HepG2 (cell line): Measurements from ENCODE around the gene LIMS2. TPM values are rescaled to one million over a fixed set of nuclear protein-coding genes. Genes with fewer than 3 reads are reported as not detected.

Source experiments
- AGO1 ChIP-seq: fragments of 200-400 bp; formaldehyde crosslinking; IDR thresholded peaks from 2 replicates; pipeline ENCODE4 v1.6.1; 2017; ENCODE audit warnings: mild to moderate bottlenecking, low read depth, low read length, moderate library complexity; ENCODE audit not compliant: poor library complexity, severe bottlenecking
- ARHGAP35 ChIP-seq: sonication (generic); formaldehyde crosslinking; IDR thresholded peaks from 2 replicates; pipeline ENCODE4 v1.9.0; 2022; ENCODE audit warnings: mild to moderate bottlenecking, inconsistent platforms, moderate library complexity, missing genetic modification reagents, borderline replicate concordance
- CREM ChIP-seq, 2 experiments: sonication (generic) in 1 of 2; formaldehyde crosslinking in 1 of 2; IDR thresholded peaks; 2 replicates each; pipeline versions ENCODE4 v1.4.0 to v1.6.1; 2016 to 2020; ENCODE audit warnings: antibody characterized with exemption in 1 of 2, mild to moderate bottlenecking in 1 of 2, missing genetic modification reagents in 1 of 2
- GFI1 ChIP-seq: sonication (generic); formaldehyde crosslinking; IDR thresholded peaks from 2 replicates; pipeline ENCODE4 v1.5.0; 2020; ENCODE audit warnings: missing genetic modification reagents, mild to moderate bottlenecking, borderline replicate concordance
- JDP2 ChIP-seq: sonication (generic); formaldehyde crosslinking; IDR thresholded peaks from 2 replicates; pipeline ENCODE4 v1.8.1; 2022; ENCODE audit warnings: missing genetic modification reagents, borderline replicate concordance
- JUND ChIP-seq: sonication (generic); formaldehyde crosslinking; IDR thresholded peaks from 2 replicates; pipeline ENCODE4 v1.8.0; 2022; ENCODE audit warnings: mild to moderate bottlenecking, missing genetic modification reagents
- KDM6A ChIP-seq: IDR thresholded peaks from 2 replicates; pipeline ENCODE4 v1.6.1; 2016; ENCODE audit warnings: low read depth
- MED1 ChIP-seq: sonication (generic); formaldehyde crosslinking; IDR thresholded peaks from 2 replicates; pipeline ENCODE4 v1.4.0; 2020; ENCODE audit warnings: missing genetic modification reagents
- MEIS1 ChIP-seq: sonication (generic); formaldehyde crosslinking; IDR thresholded peaks from 2 replicates; pipeline ENCODE4 v1.9.0; 2021; ENCODE audit warnings: mild to moderate bottlenecking, missing genetic modification reagents, moderate library complexity, borderline replicate concordance
- SMARCE1 ChIP-seq: fragments of 450-650 bp; IDR thresholded peaks from 2 replicates; pipeline ENCODE4 v1.6.1; 2017; ENCODE audit warnings: borderline replicate concordance
- ZNF780A ChIP-seq: sonication (generic); formaldehyde crosslinking; IDR thresholded peaks from 2 replicates; pipeline ENCODE4 v1.8.0; 2022; ENCODE audit warnings: mild to moderate bottlenecking, missing genetic modification reagents, moderate library complexity
- ZNF782 ChIP-seq: sonication (generic); formaldehyde crosslinking; IDR thresholded peaks from 2 replicates; pipeline ENCODE4 v1.4.0; 2020; ENCODE audit warnings: missing genetic modification reagents, mild to moderate bottlenecking, borderline replicate concordance
- polyA plus RNA-seq, 8 experiments: library from polyadenylated mRNA; depleted of rRNA in 3 of 8; stranded (reverse) in 7 of 8; unstranded in 1 of 8; fragments of >200 nt; fragmentation: Illumina TruSeq in 4 of 8; extraction: Trizol in 4 of 8; gene quantifications; 2 replicates each; pipeline versions ENCODE4 v1.2.1 to v1.2.3, GENCODE V29; 2011 to 2016; ENCODE audit warnings: low read depth in 4 of 8, missing spikeins in 1 of 8, mixed read lengths in 1 of 8; ENCODE audit not compliant: insufficient read depth in 1 of 8
- total RNA-seq, 5 experiments: library from RNA; depleted of rRNA; stranded (reverse); fragments of >200 nt; fragmentation: Illumina TruSeq; extraction: Trizol; gene quantifications; 2 replicates each; pipeline ENCODE4 v1.2.3, GENCODE V29; 2016; ENCODE audit warnings: low read depth in 1 of 5
- TF ChIP-seq, protein P1 (sequence below), 2 experiments: sonication (generic) in 1 of 2; formaldehyde crosslinking in 1 of 2; IDR thresholded peaks; 2 replicates each; pipeline versions ENCODE4 v1.6.1 to v1.9.0; 2014 to 2022; ENCODE audit warnings: antibody characterized with exemption in 1 of 2, borderline replicate concordance in 1 of 2, inconsistent platforms in 1 of 2, low read depth in 1 of 2, missing genetic modification reagents in 1 of 2
- TF ChIP-seq, protein P2 (sequence below): sonication (generic); formaldehyde crosslinking; IDR thresholded peaks from 2 replicates; pipeline ENCODE4 v1.4.0; 2020; ENCODE audit warnings: mild to moderate bottlenecking, missing genetic modification reagents
- TF ChIP-seq, protein P3 (sequence below): sonication (generic); formaldehyde crosslinking; IDR thresholded peaks from 2 replicates; pipeline ENCODE4 v1.5.0; 2020; ENCODE audit warnings: mild to moderate bottlenecking, low read depth, missing genetic modification reagents, borderline replicate concordance
- TF ChIP-seq, protein P4 (sequence below): sonication (generic); formaldehyde crosslinking; conservative IDR thresholded peaks from 2 replicates; pipeline ENCODE4 v1.4.0; 2020; ENCODE audit warnings: mild to moderate bottlenecking, missing genetic modification reagents, moderate library complexity

Gene LIMS2
- total and polyA plus RNA-seq, 2 of the 13 experiments (the other 11 are each of a cell fraction or from before 2014, with no cell fraction given), result 1.0 to 1.9 TPM

DNA sequence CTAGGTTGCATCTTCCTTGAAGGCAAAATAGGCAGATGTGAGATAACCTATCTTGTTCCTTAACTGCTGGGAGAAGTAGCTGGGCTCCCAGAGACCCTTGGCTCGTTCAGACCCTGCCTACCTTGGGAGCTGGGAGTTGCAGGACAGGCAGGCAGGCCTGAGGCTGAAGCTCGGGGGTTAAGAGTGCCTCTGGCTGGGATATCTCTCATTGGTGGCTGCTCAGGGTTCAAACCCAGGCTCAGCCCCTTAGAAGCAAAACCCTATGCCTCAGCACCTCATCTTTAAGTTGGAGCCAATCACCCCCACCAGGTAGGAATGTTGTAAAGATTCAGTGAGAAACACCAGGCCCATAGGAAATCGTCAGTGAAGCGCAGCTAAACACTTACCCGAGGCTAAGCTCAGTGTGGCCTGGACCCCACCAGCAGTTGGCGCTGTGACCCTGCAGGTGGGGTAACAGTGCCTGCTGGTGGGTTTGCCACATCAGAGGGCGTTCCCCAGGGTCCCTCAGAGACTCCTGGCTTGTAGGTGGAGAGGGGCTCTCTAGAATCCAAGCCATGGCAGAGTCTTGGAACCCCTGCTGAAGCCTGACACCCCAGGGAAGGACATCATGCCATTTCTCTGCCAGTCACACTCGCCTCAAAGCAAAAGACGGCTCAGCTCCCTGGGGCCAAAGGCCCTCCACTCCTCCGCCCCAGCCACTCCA is 84.0 kb downstream of the LIMS2 start (continued):
- TF ChIP-seq ZNF780A (CRISPR knock-in tag) (no peak), GFI1 (CRISPR knock-in tag) (no peak), AGO1 (no peak), ZNF782 (CRISPR knock-in tag) (no peak), KDM6A (CRISPR knock-in tag) (no peak), MEIS1 (CRISPR knock-in tag) (no peak), MED1 (CRISPR knock-in tag) (peak; percentile 36; the same call in 1 of the 2 replicates), JDP2 (no peak), JUND (CRISPR knock-in tag) (no peak), SMARCE1 (no peak), CREM (IDR thresholded peaks at IDR 0.05) (no peak), CREM (CRISPR knock-in tag; IDR thresholded peaks at IDR 0.05) (no peak), ARHGAP35 (CRISPR knock-in tag) (peak; percentile 31; the same call in 1 of the 2 replicates)
- TF ChIP-seq, protein P1, sequence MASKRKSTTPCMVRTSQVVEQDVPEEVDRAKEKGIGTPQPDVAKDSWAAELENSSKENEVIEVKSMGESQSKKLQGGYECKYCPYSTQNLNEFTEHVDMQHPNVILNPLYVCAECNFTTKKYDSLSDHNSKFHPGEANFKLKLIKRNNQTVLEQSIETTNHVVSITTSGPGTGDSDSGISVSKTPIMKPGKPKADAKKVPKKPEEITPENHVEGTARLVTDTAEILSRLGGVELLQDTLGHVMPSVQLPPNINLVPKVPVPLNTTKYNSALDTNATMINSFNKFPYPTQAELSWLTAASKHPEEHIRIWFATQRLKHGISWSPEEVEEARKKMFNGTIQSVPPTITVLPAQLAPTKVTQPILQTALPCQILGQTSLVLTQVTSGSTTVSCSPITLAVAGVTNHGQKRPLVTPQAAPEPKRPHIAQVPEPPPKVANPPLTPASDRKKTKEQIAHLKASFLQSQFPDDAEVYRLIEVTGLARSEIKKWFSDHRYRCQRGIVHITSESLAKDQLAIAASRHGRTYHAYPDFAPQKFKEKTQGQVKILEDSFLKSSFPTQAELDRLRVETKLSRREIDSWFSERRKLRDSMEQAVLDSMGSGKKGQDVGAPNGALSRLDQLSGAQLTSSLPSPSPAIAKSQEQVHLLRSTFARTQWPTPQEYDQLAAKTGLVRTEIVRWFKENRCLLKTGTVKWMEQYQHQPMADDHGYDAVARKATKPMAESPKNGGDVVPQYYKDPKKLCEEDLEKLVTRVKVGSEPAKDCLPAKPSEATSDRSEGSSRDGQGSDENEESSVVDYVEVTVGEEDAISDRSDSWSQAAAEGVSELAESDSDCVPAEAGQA (IDR thresholded peaks at IDR 0.05; ENCODE audit: low read depth), result no peak
- TF ChIP-seq, protein P1 (CRISPR knock-in tag; IDR thresholded peaks at IDR 0.05; ENCODE audit: borderline replicate concordance), result no peak
- TF ChIP-seq, protein P2, sequence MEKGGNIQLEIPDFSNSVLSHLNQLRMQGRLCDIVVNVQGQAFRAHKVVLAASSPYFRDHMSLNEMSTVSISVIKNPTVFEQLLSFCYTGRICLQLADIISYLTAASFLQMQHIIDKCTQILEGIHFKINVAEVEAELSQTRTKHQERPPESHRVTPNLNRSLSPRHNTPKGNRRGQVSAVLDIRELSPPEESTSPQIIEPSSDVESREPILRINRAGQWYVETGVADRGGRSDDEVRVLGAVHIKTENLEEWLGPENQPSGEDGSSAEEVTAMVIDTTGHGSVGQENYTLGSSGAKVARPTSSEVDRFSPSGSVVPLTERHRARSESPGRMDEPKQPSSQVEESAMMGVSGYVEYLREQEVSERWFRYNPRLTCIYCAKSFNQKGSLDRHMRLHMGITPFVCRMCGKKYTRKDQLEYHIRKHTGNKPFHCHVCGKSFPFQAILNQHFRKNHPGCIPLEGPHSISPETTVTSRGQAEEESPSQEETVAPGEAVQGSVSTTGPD (CRISPR knock-in tag), result no peak
- TF ChIP-seq, protein P3, sequence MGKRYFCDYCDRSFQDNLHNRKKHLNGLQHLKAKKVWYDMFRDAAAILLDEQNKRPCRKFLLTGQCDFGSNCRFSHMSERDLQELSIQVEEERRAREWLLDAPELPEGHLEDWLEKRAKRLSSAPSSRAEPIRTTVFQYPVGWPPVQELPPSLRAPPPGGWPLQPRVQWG (CRISPR knock-in tag), result no peak
- TF ChIP-seq, protein P4, sequence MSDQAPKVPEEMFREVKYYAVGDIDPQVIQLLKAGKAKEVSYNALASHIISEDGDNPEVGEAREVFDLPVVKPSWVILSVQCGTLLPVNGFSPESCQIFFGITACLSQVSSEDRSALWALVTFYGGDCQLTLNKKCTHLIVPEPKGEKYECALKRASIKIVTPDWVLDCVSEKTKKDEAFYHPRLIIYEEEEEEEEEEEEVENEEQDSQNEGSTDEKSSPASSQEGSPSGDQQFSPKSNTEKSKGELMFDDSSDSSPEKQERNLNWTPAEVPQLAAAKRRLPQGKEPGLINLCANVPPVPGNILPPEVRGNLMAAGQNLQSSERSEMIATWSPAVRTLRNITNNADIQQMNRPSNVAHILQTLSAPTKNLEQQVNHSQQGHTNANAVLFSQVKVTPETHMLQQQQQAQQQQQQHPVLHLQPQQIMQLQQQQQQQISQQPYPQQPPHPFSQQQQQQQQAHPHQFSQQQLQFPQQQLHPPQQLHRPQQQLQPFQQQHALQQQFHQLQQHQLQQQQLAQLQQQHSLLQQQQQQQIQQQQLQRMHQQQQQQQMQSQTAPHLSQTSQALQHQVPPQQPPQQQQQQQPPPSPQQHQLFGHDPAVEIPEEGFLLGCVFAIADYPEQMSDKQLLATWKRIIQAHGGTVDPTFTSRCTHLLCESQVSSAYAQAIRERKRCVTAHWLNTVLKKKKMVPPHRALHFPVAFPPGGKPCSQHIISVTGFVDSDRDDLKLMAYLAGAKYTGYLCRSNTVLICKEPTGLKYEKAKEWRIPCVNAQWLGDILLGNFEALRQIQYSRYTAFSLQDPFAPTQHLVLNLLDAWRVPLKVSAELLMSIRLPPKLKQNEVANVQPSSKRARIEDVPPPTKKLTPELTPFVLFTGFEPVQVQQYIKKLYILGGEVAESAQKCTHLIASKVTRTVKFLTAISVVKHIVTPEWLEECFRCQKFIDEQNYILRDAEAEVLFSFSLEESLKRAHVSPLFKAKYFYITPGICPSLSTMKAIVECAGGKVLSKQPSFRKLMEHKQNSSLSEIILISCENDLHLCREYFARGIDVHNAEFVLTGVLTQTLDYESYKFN (CRISPR knock-in tag), result no peak
